ENCODE measurements around the gene SLC45A1.
"Not testable (repeated sequence)": the region's sequence is repeated elsewhere in the genome, so short reads cannot be mapped to it uniquely, and the experiment has no call there.

SLC45A1 gene

GRCh38 chr1:8317647-8318381, at the start of gene SLC45A1:
Gene SLC45A1, plus strand, starts transcription at chr1:8318114. Its CDS starts 6,216 bp downstream, at chr1:8324330.
- peak in 1 of 2 experiments; percentile 80 for DNase-seq

DNA sequence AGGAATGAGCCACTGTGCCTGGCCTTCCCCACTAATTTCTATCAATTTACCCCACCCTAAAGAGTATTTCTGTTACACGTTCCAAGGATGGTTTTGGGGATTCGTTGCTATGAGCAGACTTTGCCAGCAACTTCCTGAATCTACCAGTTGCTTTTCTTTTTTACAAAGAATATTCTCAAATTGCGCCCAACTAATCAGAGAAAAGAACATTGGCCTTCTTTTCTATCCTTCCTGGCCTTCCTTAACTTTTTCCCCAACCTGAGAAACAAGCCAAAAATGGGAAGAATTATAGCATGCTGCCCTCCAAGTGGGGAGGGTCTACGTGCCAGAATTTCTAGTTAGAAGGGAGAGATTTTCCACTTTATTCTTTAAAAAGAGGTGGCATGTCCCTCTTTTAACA, 44.9 kb upstream of the SLC45A1 start:
- DNase-seq: no peak

DNA sequence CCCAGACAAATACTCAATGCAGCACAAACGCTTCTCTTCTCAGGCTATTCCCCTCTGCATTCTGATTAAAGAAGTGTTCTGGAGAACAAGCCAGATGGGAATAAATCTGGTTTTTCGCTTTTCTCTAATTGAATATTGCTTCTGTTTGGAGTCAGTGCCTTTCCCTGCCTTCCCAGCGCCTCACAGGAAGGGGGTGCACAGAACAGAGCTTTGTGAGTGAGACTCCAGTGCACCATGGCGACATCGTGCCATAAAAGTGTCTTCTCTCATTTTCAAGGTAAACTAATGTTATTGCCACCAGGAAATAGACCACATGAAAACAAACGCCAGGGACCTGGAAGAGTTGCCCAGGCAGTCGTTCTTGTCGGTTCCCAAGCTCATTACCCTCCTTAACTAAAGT, 43.6 kb upstream of the SLC45A1 start:
- peak in 1 of 2 experiments; percentile 29 for DNase-seq

GRCh38 chr1:8276173-8276914, 41.6 kb upstream of the SLC45A1 start:
- DNase-seq: no peak

GRCh38 chr1:8276932-8277331, 41.0 kb upstream of the SLC45A1 start:
- no peak for DNase-seq

- not testable (repeated sequence) for DNase-seq
Measured at GRCh38 chr1:8278677-8279076, 39.2 kb upstream of the SLC45A1 start.

DNA sequence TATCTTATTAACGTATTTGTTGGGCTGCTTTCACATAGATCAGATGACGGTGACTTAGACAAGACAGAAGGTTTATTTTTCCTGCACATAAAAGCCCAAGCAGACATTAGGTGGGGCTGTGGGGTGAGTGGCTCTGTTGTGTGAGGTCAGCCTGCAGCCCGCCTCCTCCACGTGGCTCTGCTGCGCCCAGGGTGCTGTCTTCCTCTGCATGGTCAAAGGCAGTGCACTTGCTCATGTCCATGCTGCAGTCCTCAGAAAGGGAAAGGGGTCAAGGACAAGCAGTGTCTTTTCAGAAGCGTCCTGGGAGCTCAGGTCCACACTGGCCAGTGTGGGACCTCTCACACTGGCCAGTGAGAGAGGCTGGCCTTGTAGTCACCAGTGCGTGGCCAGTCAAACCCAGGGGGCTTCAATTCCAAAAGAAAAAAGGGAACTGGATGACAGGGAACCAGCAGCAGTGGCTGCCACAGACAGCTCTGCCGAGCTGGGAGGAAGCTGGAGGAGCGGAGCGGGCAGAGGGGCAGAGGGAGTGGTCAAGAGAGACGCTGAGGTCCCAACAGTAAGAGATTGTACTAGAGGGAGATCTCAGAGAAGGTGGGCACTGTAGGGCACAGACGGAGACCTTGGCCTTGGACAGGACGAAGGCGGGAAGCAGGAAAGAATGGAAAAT, 35.9 kb upstream of the SLC45A1 start:
- no peak for DNase-seq

- no peak for DNase-seq
Measured at GRCh38 chr1:8283058-8283884, 34.6 kb upstream of the SLC45A1 start.

DNA sequence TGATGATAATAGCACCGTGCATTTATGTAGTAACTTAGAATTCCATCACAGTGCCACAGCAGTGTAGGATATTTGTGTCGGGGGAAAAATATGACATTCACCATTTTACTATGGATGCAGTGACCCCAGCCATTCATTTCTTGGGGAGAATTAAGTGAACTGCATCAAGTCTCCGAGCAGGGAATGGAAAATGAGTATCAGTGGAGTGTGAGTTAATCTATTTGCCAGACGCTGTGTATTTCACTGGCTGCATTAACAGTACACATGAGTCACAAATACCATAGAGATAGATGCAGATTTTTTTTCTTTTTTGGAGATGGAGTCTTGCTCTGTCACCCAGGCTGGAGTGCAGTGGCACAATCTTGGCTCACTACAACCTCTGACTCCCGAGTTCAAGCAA, 33.8 kb upstream of the SLC45A1 start:
- no peak for DNase-seq

- DNase-seq: no peak
Measured at GRCh38 chr1:8285103-8285502, 32.8 kb upstream of the SLC45A1 start.

DNA sequence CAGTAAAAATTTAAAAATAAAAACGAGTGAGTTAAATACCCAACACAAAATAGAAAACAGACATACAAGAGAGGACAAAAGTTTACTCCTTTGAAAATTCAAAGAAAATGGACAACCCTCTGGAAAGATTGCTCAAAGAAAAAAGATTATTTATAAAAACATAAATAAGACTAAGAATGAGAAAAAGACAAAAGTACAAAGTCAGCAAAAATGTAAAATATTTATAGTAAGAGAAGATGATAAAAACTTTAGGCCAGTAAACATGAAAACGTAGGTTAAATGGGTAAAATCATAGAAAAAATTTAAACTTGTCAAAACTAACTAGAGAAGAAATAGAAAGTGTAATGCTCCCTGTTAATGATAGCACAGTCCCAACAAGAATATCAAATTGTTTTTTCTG, 31.9 kb upstream of the SLC45A1 start:
- no peak for DNase-seq

- DNase-seq: no peak
Measured at GRCh38 chr1:8293118-8293517, 24.8 kb upstream of the SLC45A1 start.

- no peak for DNase-seq
Measured at GRCh38 chr1:8293641-8294169, 24.2 kb upstream of the SLC45A1 start.

DNA sequence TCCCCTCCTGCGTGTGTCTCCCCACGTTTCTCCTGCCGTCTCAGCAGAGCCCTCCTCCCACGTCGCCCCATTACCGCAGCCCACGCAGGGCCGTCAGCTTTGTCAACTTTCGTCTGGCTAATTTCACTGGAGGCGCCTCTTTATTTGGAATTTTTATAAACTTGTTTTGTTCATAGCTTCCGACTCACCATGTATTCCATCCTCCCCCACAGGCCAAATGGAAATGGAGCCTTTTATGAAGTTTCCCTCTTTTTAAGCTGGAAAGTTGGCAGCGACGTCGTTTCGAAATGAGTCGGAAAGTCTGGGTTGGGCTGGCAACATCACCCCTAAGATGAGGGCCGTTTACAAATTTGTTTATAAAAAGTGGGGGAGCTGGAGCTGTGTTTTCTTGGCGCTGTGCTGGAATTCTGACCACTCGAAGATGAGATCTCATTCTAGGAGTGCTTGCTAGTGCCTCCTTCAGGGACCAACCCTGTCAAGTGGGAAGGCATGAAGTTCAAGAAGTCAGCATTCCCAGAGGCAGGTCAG, 23.7 kb upstream of the SLC45A1 start:
- DNase-seq: no peak

DNA sequence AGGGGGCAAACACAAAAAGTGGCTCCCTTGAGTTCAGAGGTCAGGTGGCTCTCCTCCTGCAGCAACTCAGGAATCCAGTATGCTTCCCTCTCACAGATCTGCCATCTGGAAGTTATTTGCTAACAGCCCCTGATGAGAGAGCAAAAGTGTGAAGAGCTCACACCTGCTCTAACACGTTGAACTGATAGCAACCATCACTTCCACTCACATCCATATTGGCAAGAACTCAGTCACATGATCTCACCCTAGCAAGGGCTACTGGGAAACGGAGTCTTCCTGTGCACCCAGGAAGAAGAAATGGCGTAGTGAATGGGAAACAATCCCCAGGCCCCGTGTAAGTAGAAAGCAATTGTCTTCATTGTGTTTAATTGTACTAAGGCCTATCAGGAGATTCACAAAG, 20.7 kb upstream of the SLC45A1 start:
- DNase-seq: no peak

GRCh38 chr1:8299963-8300362, 18.0 kb upstream of the SLC45A1 start:
- no peak for DNase-seq

- no peak for DNase-seq
Measured at GRCh38 chr1:8302081-8302956, 15.6 kb upstream of the SLC45A1 start.

DNA sequence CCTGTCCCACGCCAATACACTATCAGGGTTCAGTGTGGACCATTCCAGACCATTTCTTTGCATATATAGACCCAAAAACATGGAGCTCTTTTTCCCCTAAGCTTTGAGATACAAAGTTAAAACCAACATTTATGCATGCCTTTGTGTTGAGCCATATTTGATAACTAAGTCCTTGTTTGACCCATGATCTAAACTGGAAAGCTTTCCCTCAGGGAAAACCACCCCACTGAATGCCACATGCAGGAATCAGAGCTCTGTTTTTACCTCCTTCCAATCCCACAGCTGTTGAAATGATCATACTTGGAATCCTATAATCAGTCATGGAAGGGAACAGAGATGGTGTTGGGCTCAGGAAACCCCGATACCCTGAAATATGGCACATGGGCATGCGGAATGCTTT, 14.8 kb upstream of the SLC45A1 start:
- no peak for DNase-seq

- no peak for DNase-seq
Measured at GRCh38 chr1:8303876-8304275, 14.0 kb upstream of the SLC45A1 start.

DNA sequence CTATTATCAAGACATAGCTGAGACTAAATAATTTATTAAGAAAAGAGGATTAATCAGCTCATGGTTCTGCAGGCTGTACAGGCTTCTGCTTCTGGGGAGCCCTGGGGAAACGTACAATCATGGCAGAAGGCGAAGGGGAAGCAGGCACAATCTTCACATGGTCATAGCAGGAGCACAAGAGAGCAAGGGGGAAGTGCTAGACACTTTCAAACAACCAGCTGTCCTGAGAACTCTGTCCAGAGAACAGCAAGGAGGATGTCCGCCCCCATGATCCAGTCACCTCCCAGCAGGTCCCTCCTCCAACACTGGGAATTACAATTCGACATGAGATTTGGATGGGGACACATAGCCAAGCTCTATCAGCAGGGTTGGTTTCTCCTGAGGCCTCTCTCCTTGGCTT, 10.3 kb upstream of the SLC45A1 start:
- DNase-seq: no peak

DNA sequence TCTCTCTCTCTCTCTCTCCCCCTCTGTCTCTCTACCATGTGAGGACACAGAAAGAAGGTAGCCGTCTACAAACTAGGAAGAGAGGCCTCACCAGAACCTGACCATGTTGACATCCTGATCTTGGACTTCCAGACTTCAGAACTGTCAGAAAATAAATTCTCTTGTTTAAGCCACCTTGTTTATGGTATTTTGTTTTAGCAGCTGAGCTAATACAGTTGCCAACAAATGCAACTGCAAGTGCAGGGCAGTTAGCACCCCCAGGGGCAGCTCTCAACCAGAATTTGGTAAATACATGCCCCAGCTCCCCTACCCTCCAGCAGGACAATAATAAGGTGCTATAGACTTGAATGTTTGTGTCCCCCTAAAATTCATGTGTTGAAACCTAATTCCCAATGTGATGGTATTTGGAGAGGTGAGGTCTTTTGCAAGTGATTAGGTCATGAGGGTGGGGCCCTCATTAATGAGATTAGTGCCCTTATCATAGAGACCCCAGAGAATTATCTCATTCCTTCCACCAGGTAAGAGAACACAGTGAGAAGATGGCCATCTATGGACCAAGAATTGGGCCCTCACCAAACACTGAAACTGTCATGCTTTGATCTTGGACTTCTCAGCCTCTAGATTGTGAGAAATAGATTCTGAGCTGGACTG, 6.7 kb upstream of the SLC45A1 start:
- DNase-seq: no peak
